H1 (cell line): Measurements from ENCODE around the gene NANOGP8. TPM values are rescaled to one million over a fixed set of nuclear protein-coding genes. Genes with fewer than 3 reads are reported as not detected.
"Not testable (repeated sequence)": the region's sequence is repeated elsewhere in the genome, so short reads cannot be mapped to it uniquely, and the experiment has no call there.

Source experiments
- CTCF ChIA-PET: fragments of 300-600 bp; sonication (Branson Sonifier 250); formaldehyde crosslinking; loops from one replicate; lab custom pipeline; 2021; ENCODE audit not compliant: partially characterized antibody; lab: Charles Lee
- POLR2A ChIA-PET: fragments of 300-600 bp; sonication (Branson Sonifier 250); formaldehyde crosslinking; loops from one replicate; lab custom pipeline; 2021; ENCODE audit warnings: inconsistent platforms; ENCODE audit not compliant: partially characterized antibody; lab: Charles Lee
- DNase-seq, 2 experiments: peaks; one replicate each; pipeline versions ENCODE4 v3.0.0 to v3.0.0-alpha.2; 2010 to 2022; ENCODE audit warnings: low spot score in 2 of 2, low read depth in 1 of 2, mixed read lengths in 1 of 2
- FAIRE-seq: peaks from 2 replicates; lab custom pipeline; 2011; peaks lifted over from hg19 to GRCh38; lab: Jason Lieb, UNC
- H2AFZ ChIP-seq: 2 replicates; pipeline ENCODE4 v1.8.1; 2012; ENCODE audit warnings: low read length, inconsistent platforms
- H2AK5ac ChIP-seq: 2 replicates; pipeline ENCODE4 v1.6.1; 2013; ENCODE audit warnings: low read depth, low read length
- H2BK120ac ChIP-seq: replicated peaks from 2 replicates; pipeline ENCODE3; 2013; ENCODE audit warnings: low read depth, low read length, inconsistent platforms
- H2BK12ac ChIP-seq: 2 replicates; pipeline ENCODE4 v1.6.1; 2013; ENCODE audit warnings: low read depth, low read length
- H2BK15ac ChIP-seq: 2 replicates; pipeline ENCODE4 v1.6.1; 2013; ENCODE audit warnings: low read length
- H2BK20ac ChIP-seq: 2 replicates; pipeline ENCODE4 v1.6.1; 2013; ENCODE audit warnings: low read length
- H2BK5ac ChIP-seq: 2 replicates; pipeline ENCODE4 v1.6.1; 2013; ENCODE audit warnings: low read depth, low read length
- H3K14ac ChIP-seq: 2 replicates; pipeline ENCODE4 v1.6.1; 2013; ENCODE audit warnings: inconsistent platforms; ENCODE audit not compliant: insufficient read length
- H3K18ac ChIP-seq: 2 replicates; pipeline ENCODE4 v1.6.1; 2013; ENCODE audit warnings: low read length; ENCODE audit errors: extremely low read depth
- H3K23ac ChIP-seq: 2 replicates; pipeline ENCODE4 v1.6.1; 2013; ENCODE audit warnings: inconsistent platforms; ENCODE audit not compliant: insufficient read length
- H3K23me2 ChIP-seq: 2 replicates; pipeline ENCODE4 v1.6.1; 2013; ENCODE audit warnings: low read depth, low read length
- H3K27ac ChIP-seq: 2 replicates; pipeline ENCODE4 v1.6.1; 2011; ENCODE audit warnings: low read depth, low read length, inconsistent platforms
- H3K27me3 ChIP-seq, 4 experiments: replicated peaks in 1 of 4; 1 replicate in 1 of 4; 2 replicates in 3 of 4; pipeline versions ENCODE4 v1.6.1 to v1.8.1; 2011 to 2013; ENCODE audit warnings: low read length in 3 of 4, mild to moderate bottlenecking in 3 of 4, inconsistent platforms in 2 of 4, mixed read lengths in 2 of 4, moderate library complexity in 1 of 4; ENCODE audit not compliant: control insufficient read depth in 3 of 4, insufficient read depth in 3 of 4; ENCODE audit errors: extremely low read depth in 1 of 4
- H3K36me3 ChIP-seq, 4 experiments: 2 replicates each; pipeline versions ENCODE4 v1.6.1 to v1.8.1; 2011 to 2013; ENCODE audit warnings: mild to moderate bottlenecking in 4 of 4, low read length in 3 of 4, moderate library complexity in 2 of 4, control low read depth in 1 of 4, inconsistent platforms in 1 of 4; ENCODE audit not compliant: insufficient read depth in 4 of 4, control insufficient read depth in 2 of 4
- H3K4ac ChIP-seq: replicated peaks from 2 replicates; pipeline ENCODE3; 2013; ENCODE audit warnings: low read length, low read depth, mixed read lengths, inconsistent platforms; ENCODE audit not compliant: insufficient read length
- H3K4me1 ChIP-seq, 4 experiments: replicated peaks in 1 of 4; 1 replicate in 1 of 4; 2 replicates in 3 of 4; pipeline versions ENCODE4 v1.6.1 to v1.8.1; 2011 to 2013; ENCODE audit warnings: low read length in 3 of 4, inconsistent platforms in 2 of 4, mixed read lengths in 1 of 4; ENCODE audit not compliant: insufficient read depth in 4 of 4, control insufficient read depth in 3 of 4
- H3K4me2 ChIP-seq, 2 experiments: 2 replicates each; pipeline versions ENCODE4 v1.6.1 to v1.8.1; 2011 to 2013; ENCODE audit warnings: low read depth in 2 of 2, low read length in 2 of 2, control low read depth in 1 of 2, inconsistent platforms in 1 of 2, mild to moderate bottlenecking in 1 of 2; ENCODE audit not compliant: insufficient read depth in 1 of 2
- H3K4me3 ChIP-seq, 4 experiments: fragments of 200-600, 300-600 bp in 1 of 4; sonication (generic), shearing (Covaris generic), sonication (Bioruptor Twin) in 1 of 4; 2 replicates each; pipeline versions ENCODE4 v1.5.1 to v1.8.1; 2011 to 2016; ENCODE audit warnings: low read length in 4 of 4, low read depth in 3 of 4, control low read depth in 2 of 4, inconsistent platforms in 2 of 4, mild to moderate bottlenecking in 2 of 4, mixed read lengths in 1 of 4, moderate library complexity in 1 of 4; ENCODE audit not compliant: insufficient read depth in 2 of 4; ENCODE audit errors: extremely low read depth in 1 of 4
- H3K56ac ChIP-seq: replicated peaks from 2 replicates; pipeline ENCODE3; 2013; ENCODE audit warnings: low read depth, mild to moderate bottlenecking, mixed read lengths, low read length, inconsistent platforms; ENCODE audit not compliant: insufficient read length
- H3K79me1 ChIP-seq: 2 replicates; pipeline ENCODE4 v1.6.1; 2013; ENCODE audit warnings: low read depth, low read length, control low read depth
- H3K79me2 ChIP-seq, 2 experiments: 2 replicates each; pipeline versions ENCODE4 v1.6.1 to v1.8.1; 2012 to 2013; ENCODE audit warnings: low read length in 2 of 2, mild to moderate bottlenecking in 2 of 2, inconsistent platforms in 1 of 2; ENCODE audit not compliant: insufficient read depth in 2 of 2, control insufficient read depth in 1 of 2
- H3K9ac ChIP-seq, 4 experiments: replicated peaks in 1 of 4; 1 replicate in 1 of 4; 2 replicates in 3 of 4; pipeline versions ENCODE4 v1.6.1 to v1.8.1; 2011 to 2013; ENCODE audit warnings: low read depth in 3 of 4, low read length in 3 of 4, control low read depth in 2 of 4, mild to moderate bottlenecking in 2 of 4, moderate library complexity in 2 of 4, inconsistent platforms in 1 of 4; ENCODE audit errors: extremely low read depth in 1 of 4
- H3K9me3 ChIP-seq, 2 experiments: 2 replicates each; pipeline versions ENCODE4 v1.6.1 to v1.8.1; 2012 to 2013; ENCODE audit warnings: mild to moderate bottlenecking in 2 of 2, moderate library complexity in 2 of 2, control low read depth in 1 of 2, inconsistent platforms in 1 of 2, low read depth in 1 of 2, low read length in 1 of 2, mixed read lengths in 1 of 2; ENCODE audit not compliant: insufficient read depth in 2 of 2
- H4K20me1 ChIP-seq, 2 experiments: replicated peaks in 1 of 2; 2 replicates each; pipeline versions ENCODE3 to v1.8.1; 2011 to 2013; ENCODE audit warnings: inconsistent platforms in 2 of 2, low read length in 2 of 2, mild to moderate bottlenecking in 1 of 2; ENCODE audit not compliant: insufficient read depth in 2 of 2, control insufficient read depth in 1 of 2
- H4K5ac ChIP-seq: 2 replicates; pipeline ENCODE4 v1.6.1; 2013; ENCODE audit warnings: low read length, low read depth, mixed read lengths, inconsistent platforms; ENCODE audit not compliant: insufficient read length
- H4K8ac ChIP-seq: 2 replicates; pipeline ENCODE4 v1.8.0; 2013; ENCODE audit warnings: mild to moderate bottlenecking, moderate library complexity, low read length, inconsistent platforms; ENCODE audit not compliant: insufficient read depth; ENCODE audit errors: extremely low read depth
- H4K91ac ChIP-seq: replicated peaks from 2 replicates; pipeline ENCODE3; 2013; ENCODE audit warnings: low read length, mixed read lengths, inconsistent platforms; ENCODE audit not compliant: insufficient read length
- BACH1 ChIP-seq: IDR thresholded peaks from 2 replicates; pipeline ENCODE4 v1.6.1; 2012; ENCODE audit warnings: low read length, improper control_type of control experiment
- CBX5 ChIP-seq: fragments of 300-800, 300-1000 bp; sonication (generic); IDR thresholded peaks from 2 replicates; pipeline ENCODE4 v1.7.1; 2016; ENCODE audit warnings: antibody characterized with exemption, low read length, low read depth
- CBX8 ChIP-seq: fragments of 300-800, 300-1000 bp; sonication (generic); IDR thresholded peaks from 2 replicates; pipeline ENCODE4 v1.7.1; 2016; ENCODE audit warnings: low read depth, low read length, borderline replicate concordance
- CHD1 ChIP-seq: IDR thresholded peaks from 2 replicates; pipeline ENCODE4 v1.6.1; 2012; ENCODE audit warnings: low read depth, low read length, improper control_type of control experiment
- MAX ChIP-seq: IDR thresholded peaks from 2 replicates; pipeline ENCODE4 v1.6.1; 2012; ENCODE audit warnings: inconsistent platforms
- PHF8 ChIP-seq: fragments of 200-600 bp; sonication (generic); conservative IDR thresholded peaks from 2 replicates; pipeline ENCODE4 v1.7.1; 2012; ENCODE audit warnings: low read depth, mild to moderate bottlenecking, inconsistent platforms, low read length, moderate library complexity
- SAP30 ChIP-seq: fragments of 300-600 bp; sonication (generic); IDR thresholded peaks from 2 replicates; pipeline ENCODE4 v1.7.1; 2012; ENCODE audit warnings: low read length, moderate library complexity, mild to moderate bottlenecking, inconsistent platforms; ENCODE audit not compliant: insufficient read depth, insufficient replicate concordance
- SIRT6 ChIP-seq: IDR thresholded peaks from one replicate; pipeline ENCODE4 v1.7.1; 2012; ENCODE audit warnings: low read length, inconsistent platforms
- SP2 ChIP-seq: IDR thresholded peaks from 2 replicates; pipeline ENCODE4 v1.6.1; 2012; ENCODE audit warnings: mild to moderate bottlenecking, low read length, inconsistent platforms
- ZNF274 ChIP-seq: IDR thresholded peaks from 2 replicates; pipeline ENCODE4 v1.7.0; 2012; ENCODE audit warnings: low read length, borderline replicate concordance; ENCODE audit errors: extremely low read depth
- WGBS, 2 experiments: shearing (Covaris generic) in 1 of 2; methylation state at CpG; one replicate each; pipeline versions ENCODE4 v1.1.6 to v1.1.7; 2013 to 2015; ENCODE audit warnings: low lambda C conversion rate in 2 of 2, mixed read lengths in 2 of 2, inconsistent platforms in 1 of 2, low coverage in 1 of 2, missing lambda C conversion rate in 1 of 2; ENCODE audit not compliant: insufficient replicate concordance in 2 of 2, insufficient coverage in 1 of 2, insufficient read length in 1 of 2; ENCODE audit errors: extremely low coverage in 1 of 2, missing lambda C conversion rate in 1 of 2; 5-methylcytosine and 5-hydroxymethylcytosine counted together
- polyA plus RNA-seq, 7 experiments: library from polyadenylated mRNA; depleted of rRNA in 3 of 7; stranded (reverse) in 5 of 7; unstranded in 2 of 7; fragments of >200 nt in 5 of 7; fragments of 200-250 nt in 2 of 7; gene quantifications; 1 replicate in 5 of 7; 2 replicates in 1 of 7; 4 replicates in 1 of 7; pipeline versions ENCODE4 v1.2.1 to v1.2.3, GENCODE V29; 2011 to 2013; ENCODE audit warnings: missing spikeins in 2 of 7, mixed read lengths in 2 of 7
- total RNA-seq: library from RNA; stranded (reverse); fragmentation: NEBNext Ultra II Directional; extraction: Animal tissue kit (Norgen Biotek cat#: 25700); gene quantifications from 2 replicates; pipeline ENCODE4 v1.2.1, GENCODE V29; 2021

NANOGP8 gene
- total and polyA plus RNA-seq, 2 of the 8 experiments (the other 6 are each of a cell fraction or from before 2014, with no cell fraction given): 23.3 to 40.6 TPM

GRCh38 chr15:35087759-35088158 lies 2.7 kb upstream of the NANOGP8 start (continued):
- no peak for TF ChIP-seq SAP30
- no peak for TF ChIP-seq MAX
- no peak for TF ChIP-seq CHD1
- no peak for TF ChIP-seq ZNF274
- TF ChIP-seq BACH1: no peak
- no peak for TF ChIP-seq CBX5
- TF ChIP-seq SIRT6: no peak
- TF ChIP-seq CBX8: no peak
- TF ChIP-seq PHF8: no peak
- TF ChIP-seq SP2: no peak

- H3K36me3 ChIP-seq: peaks cover 0 to 15% (median 0%) of the 10 kb centered on the region in 4 experiments; a peak in 1 of 8 replicates
Measured at GRCh38 chr15:35082371-35083348, 2.4 kb downstream of the NANOGP8 start.

More at GRCh38 chr15:35082371-35083348, 2.4 kb downstream of the NANOGP8 start:
- H3K27me3 ChIP-seq, H4K20me1 ChIP-seq, H3K4me2 ChIP-seq, H2BK20ac ChIP-seq, H2BK120ac ChIP-seq, H2BK12ac ChIP-seq, H2BK5ac ChIP-seq, H3K9ac ChIP-seq, H2AFZ ChIP-seq, DNase-seq, H3K27ac ChIP-seq, H3K4me3 ChIP-seq, H3K18ac ChIP-seq, H4K8ac ChIP-seq, POLR2A ChIA-PET, H3K79me2 ChIP-seq, H3K23me2 ChIP-seq, FAIRE-seq, H3K79me1 ChIP-seq, H3K23ac ChIP-seq, H2AK5ac ChIP-seq, H3K4ac ChIP-seq, H2BK15ac ChIP-seq, H3K4me1 ChIP-seq, H4K91ac ChIP-seq, CTCF ChIA-PET, H3K56ac ChIP-seq, H3K14ac ChIP-seq, H4K5ac ChIP-seq: not testable (repeated sequence)
- WGBS, 2 experiments: 96% methylated on average over 30 of the region's 36 CpGs; no CpG with 5 or more reads in 1 of the 2 experiments
- H3K9me3 ChIP-seq: peaks cover 7 to 17% of the 10 kb centered on the region in 2 experiments; a peak in 3 of 4 replicates
